GM23338 (cell line): Measurements from ENCODE around the gene CCNQ. TPM values are rescaled to one million over a fixed set of nuclear protein-coding genes. Genes with fewer than 3 reads are reported as not detected.

ENCODE experiments used
- ATAC-seq: fragments of 200-7000 bp; cut with Tn5 transposase; 3 replicates; pipeline ENCODE4 v1.9.1; 2020
- DNase-seq: peaks from one replicate; pipeline ENCODE4 v3.0.0-alpha.2; 2015; ENCODE audit warnings: low spot score
- H2AFZ ChIP-seq: fragments of 200-600 bp; sonication (generic); 2 replicates; pipeline ENCODE4 v1.8.0; 2016; ENCODE audit warnings: antibody characterized with exemption, mild to moderate bottlenecking, moderate library complexity
- H3F3A ChIP-seq: fragments of 200-600 bp; sonication (generic); replicated peaks from 2 replicates; pipeline ENCODE4 v1.8.0; 2017; ENCODE audit warnings: antibody characterized with exemption, mixed run types, low read depth
- H3K27ac ChIP-seq: fragments of 200-600 bp; sonication (generic); 2 replicates; pipeline ENCODE4 v1.6.1; 2016; ENCODE audit warnings: low read depth
- H3K27me3 ChIP-seq: fragments of 200-600 bp; sonication (generic); 2 replicates; pipeline ENCODE4 v1.8.0; 2016; ENCODE audit warnings: mild to moderate bottlenecking, mixed run types, moderate library complexity; ENCODE audit not compliant: insufficient read depth
- H3K36me3 ChIP-seq: fragments of 200-600 bp; sonication (generic); 2 replicates; pipeline ENCODE4 v1.8.0; 2016; ENCODE audit warnings: mild to moderate bottlenecking; ENCODE audit not compliant: insufficient read depth
- H3K4me1 ChIP-seq: fragments of 200-600 bp; sonication (generic); 2 replicates; pipeline ENCODE4 v1.8.0; 2016; ENCODE audit warnings: mild to moderate bottlenecking, moderate library complexity; ENCODE audit not compliant: insufficient read depth
- H3K4me2 ChIP-seq: fragments of 200-600 bp; sonication (generic); 2 replicates; pipeline ENCODE4 v1.7.1; 2017; ENCODE audit warnings: mixed run types
- H3K4me3 ChIP-seq: fragments of 200-600 bp; sonication (generic); 2 replicates; pipeline ENCODE4 v1.6.1; 2016; ENCODE audit warnings: mixed run types
- H3K79me2 ChIP-seq: fragments of 200-600 bp; sonication (generic); replicated peaks from 2 replicates; pipeline ENCODE4 v1.8.0; 2017; ENCODE audit warnings: mild to moderate bottlenecking; ENCODE audit not compliant: insufficient read depth
- H3K9me2 ChIP-seq: fragments of 200-600 bp; sonication (generic); 2 replicates; pipeline ENCODE4 v1.8.0; 2017; ENCODE audit not compliant: insufficient read depth
- H4K20me1 ChIP-seq: fragments of 200-600 bp; sonication (generic); replicated peaks from 2 replicates; pipeline ENCODE4 v1.8.0; 2017; ENCODE audit warnings: mild to moderate bottlenecking; ENCODE audit not compliant: insufficient read depth
- H3K27ac Mint-ChIP-seq: 2 replicates; pipeline ENCODE4 v1.8.0; 2020; ENCODE audit warnings: inconsistent platforms, mild to moderate bottlenecking, moderate library complexity, mixed read lengths
- H3K27me3 Mint-ChIP-seq: 3 replicates; pipeline ENCODE4 v1.8.0; 2022; ENCODE audit warnings: low read depth, mild to moderate bottlenecking, moderate library complexity, mixed read lengths, inconsistent platforms; ENCODE audit not compliant: insufficient read depth, poor library complexity
- H3K36me3 Mint-ChIP-seq: 3 replicates; pipeline ENCODE4 v1.8.0; 2021; ENCODE audit warnings: low read depth, mild to moderate bottlenecking, inconsistent platforms, moderate library complexity, mixed read lengths
- H3K4me1 Mint-ChIP-seq: 3 replicates; pipeline ENCODE4 v1.8.0; 2020; ENCODE audit warnings: mild to moderate bottlenecking, inconsistent platforms, mixed read lengths
- H3K4me3 Mint-ChIP-seq: 3 replicates; pipeline ENCODE4 v1.8.0; 2021; ENCODE audit warnings: moderate library complexity, mild to moderate bottlenecking, inconsistent platforms, mixed read lengths
- H3K9me3 Mint-ChIP-seq: 3 replicates; pipeline ENCODE4 v1.8.0; 2020; ENCODE audit warnings: moderate library complexity, mild to moderate bottlenecking, inconsistent platforms, mixed read lengths
- CREB1 ChIP-seq: fragments of 250-450 bp; sonication (Bioruptor Pico); IDR thresholded peaks from 2 replicates; pipeline ENCODE4 v1.5.0; 2020; ENCODE audit warnings: low read depth, mild to moderate bottlenecking, moderate library complexity
- CTCF ChIP-seq, 2 experiments: fragments of 200-600 bp in 1 of 2; sonication (generic) in 1 of 2; conservative IDR thresholded peaks; 2 replicates each; pipeline versions ENCODE4 v1.5.1 to v1.6.1; 2016 to 2017; ENCODE audit warnings: antibody characterized with exemption in 2 of 2, low read depth in 2 of 2, mild to moderate bottlenecking in 2 of 2, moderate library complexity in 1 of 2
- POLR2AphosphoS5 ChIP-seq: IDR thresholded peaks from 2 replicates; pipeline ENCODE4 v1.6.1; 2016; ENCODE audit warnings: antibody characterized with exemption, low read depth
- REST ChIP-seq: IDR thresholded peaks from one replicate; pipeline ENCODE4 v1.6.1; 2018; ENCODE audit warnings: antibody characterized with exemption; ENCODE audit not compliant: unreplicated experiment
- ZNF462 ChIP-seq: fragments of 250-450 bp; sonication (Bioruptor Pico); IDR thresholded peaks from 2 replicates; pipeline ENCODE4 v1.5.0; 2020; ENCODE audit warnings: mild to moderate bottlenecking, moderate library complexity
- polyA plus RNA-seq: library from polyadenylated mRNA; unstranded; fragments of >200 nt; fragmentation: Nextera tagmentation; extraction: Ambion mirVana; gene quantifications from 2 replicates; pipeline ENCODE4 v1.2.1, GENCODE V29; 2016
- total RNA-seq: library from RNA; depleted of rRNA; stranded (reverse); fragments of >200 nt; shearing (Covaris generic); gene quantifications from 2 replicates; pipeline ENCODE4 v1.2.3, GENCODE V29; 2014

The CCNQ gene
- total and polyA plus RNA-seq, 2 experiments from 2014 or later = 19.4 to 30.2 TPM

- H3K4me3 Mint-ChIP-seq = no peak overlapping the region
- H3K36me3 ChIP-seq = no peaks in the 10 kb centered on the region
- no peaks in the 10 kb centered on the region for H3F3A ChIP-seq
- no peaks in the 10 kb centered on the region for H3K36me3 Mint-ChIP-seq
- no peaks in the 10 kb centered on the region for H3K4me1 ChIP-seq
- ATAC-seq (peak; percentile 62), DNase-seq (peak; percentile 74)
- H2AFZ ChIP-seq = no peak overlapping the region
- no peak overlapping the region for H3K27ac ChIP-seq
- no peak overlapping the region for H3K4me2 ChIP-seq
- no peaks in the 10 kb centered on the region for H3K27me3 ChIP-seq
- no peaks in the 10 kb centered on the region for H3K9me2 ChIP-seq
- H3K27ac Mint-ChIP-seq = no peak overlapping the region
- H4K20me1 ChIP-seq = no peaks in the 10 kb centered on the region
- H3K4me3 ChIP-seq = no peak overlapping the region
- TF ChIP-seq REST (no peak), CTCF (conservative IDR thresholded peaks at IDR 0.05; ENCODE audit: low read depth in 2 of 2) (peak; percentile 67 to 69), CREB1 (CRISPR knock-in tag) (no peak), POLR2AphosphoS5 (no peak), ZNF462 (CRISPR knock-in tag) (no peak)
- H3K27me3 Mint-ChIP-seq = peaks cover 2% of the 10 kb centered on the region
- no peaks in the 10 kb centered on the region for H3K9me3 Mint-ChIP-seq
- H3K4me1 Mint-ChIP-seq = peaks cover 23% of the 10 kb centered on the region
- no peaks in the 10 kb centered on the region for H3K79me2 ChIP-seq
Measured at GRCh38 chrX:153580700-153581386, 18.1 kb downstream of the CCNQ start.
